ENCODE data around the gene DGKE.
A peak's percentile ranks its signal among the peaks of the same experiment; 100 is the strongest.

The DGKE gene

GRCh38 chr17:56817066-56817465 lies 16.9 kb upstream of the DGKE start:
- DNase-seq = no peak

GRCh38 chr17:56819030-56819429 lies 14.9 kb upstream of the DGKE start:
- DNase-seq = no peak

GRCh38 chr17:56819431-56820145 lies 14.4 kb upstream of the DGKE start:
- peak; percentile 62 for DNase-seq

- no peak for DNase-seq
Observed at GRCh38 chr17:56820207-56820606, 13.7 kb upstream of the DGKE start.

- no peak for DNase-seq
Observed at GRCh38 chr17:56821847-56822534, 12.0 kb upstream of the DGKE start.

- DNase-seq = no peak
Observed at GRCh38 chr17:56822725-56823124, 11.2 kb upstream of the DGKE start.

GRCh38 chr17:56823848-56824247 lies 10.1 kb upstream of the DGKE start:
- DNase-seq = no peak

GRCh38 chr17:56824503-56824902 lies 9.4 kb upstream of the DGKE start:
- DNase-seq = no peak

- no peak for DNase-seq
Observed at GRCh38 chr17:56826611-56827414, 7.1 kb upstream of the DGKE start.

GRCh38 chr17:56830726-56831368 lies 3.1 kb upstream of the DGKE start:
- DNase-seq = no peak

GRCh38 chr17:56831369-56832095 lies 2.4 kb upstream of the DGKE start:
- DNase-seq = no peak

GRCh38 chr17:56832446-56832845 lies 1.5 kb upstream of the DGKE start:
- no peak for DNase-seq

- peak; percentile 73 for DNase-seq
Observed at GRCh38 chr17:56833057-56833808, 718 bp upstream of the DGKE start.

GRCh38 chr17:56834380-56835263 lies 671 bp downstream of the DGKE start:
- peak; percentile 73 for DNase-seq

GRCh38 chr17:56835264-56835585 lies 1.3 kb downstream of the DGKE start:
- DNase-seq = no peak

GRCh38 chr17:56838687-56839086 lies 4.7 kb downstream of the DGKE start:
- DNase-seq = no peak

- DNase-seq = no peak
Observed at GRCh38 chr17:56842577-56842976, 8.6 kb downstream of the DGKE start.

GRCh38 chr17:56845934-56846333 lies 12.0 kb downstream of the DGKE start:
- DNase-seq = no peak

- no peak for DNase-seq
Observed at GRCh38 chr17:56847106-56847505, 13.2 kb downstream of the DGKE start.

GRCh38 chr17:56849131-56849530 lies 15.2 kb downstream of the DGKE start:
- DNase-seq = no peak

GRCh38 chr17:56850591-56850990 lies 16.6 kb downstream of the DGKE start:
- no peak for DNase-seq
